ENCODE measurements around the gene GABRA5.
"Not testable (repeated sequence)": the region's sequence is repeated elsewhere in the genome, so short reads cannot be mapped to it uniquely, and the experiment has no call there.

The GABRA5 gene

GRCh38 chr15:26866298-26867199 is at the start of gene GABRA5:
Gene GABRA5, plus strand, starts transcription at chr15:26867062. Its CDS starts 2,187 bp downstream, at chr15:26869249.
- H3K4me3 ChIP-seq (ENCODE audit: low read depth in 1 of 2, low read length in 2 of 2), result peak within 1 kb of the TSS in 1 of 2 donors; percentile 54
- H3K4me1 ChIP-seq (ENCODE audit: control insufficient read depth in 1 of 2, insufficient read depth in 2 of 2, low read length in 2 of 2), result peaks cover 0 to 13% of the 10 kb centered on the region in 2 donors
- no peak within 1 kb of the TSS for H3K27ac ChIP-seq (ENCODE audit: low read length)
- peaks cover 15% of the 10 kb centered on the region for H3K27me3 ChIP-seq (ENCODE audit: low read depth, low read length)
- H3K36me3 ChIP-seq (ENCODE audit: control insufficient read depth in 1 of 2, insufficient read depth in 2 of 2, low read length in 2 of 2), result no peaks in the 10 kb centered on the region
- no peaks in the 10 kb centered on the region for H3K9me3 ChIP-seq (ENCODE audit: control insufficient read depth in 1 of 2, low read length in 2 of 2)

- not testable (repeated sequence) for H3K4me1 ChIP-seq (ENCODE audit: control insufficient read depth in 1 of 2, insufficient read depth in 2 of 2, low read length in 2 of 2); H3K27ac ChIP-seq (ENCODE audit: low read length); H3K9me3 ChIP-seq (ENCODE audit: control insufficient read depth in 1 of 2, low read length in 2 of 2); H3K36me3 ChIP-seq (ENCODE audit: control insufficient read depth in 1 of 2, insufficient read depth in 2 of 2, low read length in 2 of 2); H3K4me3 ChIP-seq (ENCODE audit: low read depth in 1 of 2, low read length in 2 of 2); H3K27me3 ChIP-seq (ENCODE audit: low read depth, low read length)
Measured at GRCh38 chr15:26831191-26831590, 35.7 kb upstream of the GABRA5 start.

- Histone ChIP-seq H3K27me3 (ENCODE audit: low read depth, low read length) (no peaks in the 10 kb centered on the region), H3K9me3 (ENCODE audit: control insufficient read depth in 1 of 2, low read length in 2 of 2) (peaks cover 0 to 13% of the 10 kb centered on the region in 2 donors), H3K27ac (ENCODE audit: low read length) (no peak overlapping the region), H3K4me3 (ENCODE audit: low read depth in 1 of 2, low read length in 2 of 2) (no peak overlapping the region), H3K36me3 (ENCODE audit: control insufficient read depth in 1 of 2, insufficient read depth in 2 of 2, low read length in 2 of 2) (no peaks in the 10 kb centered on the region), H3K4me1 (ENCODE audit: control insufficient read depth in 1 of 2, insufficient read depth in 2 of 2, low read length in 2 of 2) (no peaks in the 10 kb centered on the region)
Measured at GRCh38 chr15:26831951-26832350, 34.9 kb upstream of the GABRA5 start.

GRCh38 chr15:26838742-26839460 is 28.0 kb upstream of the GABRA5 start:
- no peaks in the 10 kb centered on the region for H3K36me3 ChIP-seq (ENCODE audit: control insufficient read depth in 1 of 2, insufficient read depth in 2 of 2, low read length in 2 of 2)
- H3K4me1 ChIP-seq (ENCODE audit: control insufficient read depth in 1 of 2, insufficient read depth in 2 of 2, low read length in 2 of 2), result no peaks in the 10 kb centered on the region
- no peak overlapping the region for H3K27ac ChIP-seq (ENCODE audit: low read length)
- H3K9me3 ChIP-seq (ENCODE audit: control insufficient read depth in 1 of 2, low read length in 2 of 2), result peaks cover 0 to 18% of the 10 kb centered on the region in 2 donors
- H3K27me3 ChIP-seq (ENCODE audit: low read depth, low read length), result no peaks in the 10 kb centered on the region
- H3K4me3 ChIP-seq (ENCODE audit: low read depth in 1 of 2, low read length in 2 of 2), result no peak overlapping the region

- no peak overlapping the region for H3K27ac ChIP-seq (ENCODE audit: low read length)
- no peaks in the 10 kb centered on the region for H3K4me1 ChIP-seq (ENCODE audit: control insufficient read depth in 1 of 2, insufficient read depth in 2 of 2, low read length in 2 of 2)
- no peaks in the 10 kb centered on the region for H3K27me3 ChIP-seq (ENCODE audit: low read depth, low read length)
- no peak overlapping the region for H3K4me3 ChIP-seq (ENCODE audit: low read depth in 1 of 2, low read length in 2 of 2)
- peaks cover 0 to 8% of the 10 kb centered on the region in 2 donors for H3K9me3 ChIP-seq (ENCODE audit: control insufficient read depth in 1 of 2, low read length in 2 of 2)
- H3K36me3 ChIP-seq (ENCODE audit: control insufficient read depth in 1 of 2, insufficient read depth in 2 of 2, low read length in 2 of 2), result no peaks in the 10 kb centered on the region
Measured at GRCh38 chr15:26841514-26841913, 25.3 kb upstream of the GABRA5 start.

- Histone ChIP-seq H3K27ac (ENCODE audit: low read length) (no peak overlapping the region), H3K4me3 (ENCODE audit: low read depth in 1 of 2, low read length in 2 of 2) (no peak overlapping the region), H3K9me3 (ENCODE audit: control insufficient read depth in 1 of 2, low read length in 2 of 2) (peaks cover 0 to 5% of the 10 kb centered on the region in 2 donors), H3K36me3 (ENCODE audit: control insufficient read depth in 1 of 2, insufficient read depth in 2 of 2, low read length in 2 of 2) (no peaks in the 10 kb centered on the region), H3K27me3 (ENCODE audit: low read depth, low read length) (no peaks in the 10 kb centered on the region), H3K4me1 (ENCODE audit: control insufficient read depth in 1 of 2, insufficient read depth in 2 of 2, low read length in 2 of 2) (no peaks in the 10 kb centered on the region)
Measured at GRCh38 chr15:26841941-26842340, 24.9 kb upstream of the GABRA5 start.

GRCh38 chr15:26842391-26842790 is 24.5 kb upstream of the GABRA5 start:
- H3K36me3 ChIP-seq (ENCODE audit: control insufficient read depth in 1 of 2, insufficient read depth in 2 of 2, low read length in 2 of 2), result no peaks in the 10 kb centered on the region
- no peak overlapping the region for H3K27ac ChIP-seq (ENCODE audit: low read length)
- H3K27me3 ChIP-seq (ENCODE audit: low read depth, low read length), result no peaks in the 10 kb centered on the region
- H3K9me3 ChIP-seq (ENCODE audit: control insufficient read depth in 1 of 2, low read length in 2 of 2), result peaks cover 0 to 5% of the 10 kb centered on the region in 2 donors
- no peaks in the 10 kb centered on the region for H3K4me1 ChIP-seq (ENCODE audit: control insufficient read depth in 1 of 2, insufficient read depth in 2 of 2, low read length in 2 of 2)
- H3K4me3 ChIP-seq (ENCODE audit: low read depth in 1 of 2, low read length in 2 of 2), result no peak overlapping the region

GRCh38 chr15:26844901-26845300 is 22.0 kb upstream of the GABRA5 start:
- Histone ChIP-seq H3K27ac (ENCODE audit: low read length) (no peak overlapping the region), H3K4me3 (ENCODE audit: low read depth in 1 of 2, low read length in 2 of 2) (no peak overlapping the region)

GRCh38 chr15:26848498-26848897 is 18.4 kb upstream of the GABRA5 start:
- no peaks in the 10 kb centered on the region for H3K4me1 ChIP-seq (ENCODE audit: control insufficient read depth in 1 of 2, insufficient read depth in 2 of 2, low read length in 2 of 2)
- no peaks in the 10 kb centered on the region for H3K36me3 ChIP-seq (ENCODE audit: control insufficient read depth in 1 of 2, insufficient read depth in 2 of 2, low read length in 2 of 2)
- peaks cover 0 to 4% of the 10 kb centered on the region in 2 donors for H3K9me3 ChIP-seq (ENCODE audit: control insufficient read depth in 1 of 2, low read length in 2 of 2)
- no peaks in the 10 kb centered on the region for H3K27me3 ChIP-seq (ENCODE audit: low read depth, low read length)
- H3K27ac ChIP-seq (ENCODE audit: low read length), result no peak overlapping the region
- H3K4me3 ChIP-seq (ENCODE audit: low read depth in 1 of 2, low read length in 2 of 2), result no peak overlapping the region

More at GRCh38 chr15:26844901-26845300, 22.0 kb upstream of the GABRA5 start:
- Histone ChIP-seq H3K27me3 (ENCODE audit: low read depth, low read length) (no peaks in the 10 kb centered on the region), H3K36me3 (ENCODE audit: control insufficient read depth in 1 of 2, insufficient read depth in 2 of 2, low read length in 2 of 2) (no peaks in the 10 kb centered on the region), H3K9me3 (ENCODE audit: control insufficient read depth in 1 of 2, low read length in 2 of 2) (peaks cover 0 to 4% of the 10 kb centered on the region in 2 donors), H3K4me1 (ENCODE audit: control insufficient read depth in 1 of 2, insufficient read depth in 2 of 2, low read length in 2 of 2) (no peaks in the 10 kb centered on the region)

GRCh38 chr15:26850161-26850560 is 16.7 kb upstream of the GABRA5 start:
- Histone ChIP-seq H3K4me1 (ENCODE audit: control insufficient read depth in 1 of 2, insufficient read depth in 2 of 2, low read length in 2 of 2) (no peaks in the 10 kb centered on the region), H3K4me3 (ENCODE audit: low read depth in 1 of 2, low read length in 2 of 2) (no peak overlapping the region), H3K9me3 (ENCODE audit: control insufficient read depth in 1 of 2, low read length in 2 of 2) (peaks cover 0 to 4% of the 10 kb centered on the region in 2 donors), H3K27me3 (ENCODE audit: low read depth, low read length) (no peaks in the 10 kb centered on the region), H3K36me3 (ENCODE audit: control insufficient read depth in 1 of 2, insufficient read depth in 2 of 2, low read length in 2 of 2) (no peaks in the 10 kb centered on the region), H3K27ac (ENCODE audit: low read length) (no peak overlapping the region)

- no peaks in the 10 kb centered on the region for H3K36me3 ChIP-seq (ENCODE audit: control insufficient read depth in 1 of 2, insufficient read depth in 2 of 2, low read length in 2 of 2)
- H3K4me3 ChIP-seq (ENCODE audit: low read depth in 1 of 2, low read length in 2 of 2), result no peak overlapping the region
- peaks cover 0 to 4% of the 10 kb centered on the region in 2 donors for H3K9me3 ChIP-seq (ENCODE audit: control insufficient read depth in 1 of 2, low read length in 2 of 2)
- no peaks in the 10 kb centered on the region for H3K27me3 ChIP-seq (ENCODE audit: low read depth, low read length)
- H3K27ac ChIP-seq (ENCODE audit: low read length), result no peak overlapping the region
- no peaks in the 10 kb centered on the region for H3K4me1 ChIP-seq (ENCODE audit: control insufficient read depth in 1 of 2, insufficient read depth in 2 of 2, low read length in 2 of 2)
Measured at GRCh38 chr15:26852980-26853379, 13.9 kb upstream of the GABRA5 start.
